Endothelial cell of umbilical vein (primary cell): ENCODE data around the gene TTN. TPM values are rescaled to one million over a fixed set of nuclear protein-coding genes. Genes with fewer than 3 reads are reported as not detected.

Source experiments
- BruUV-seq: library from RNA; stranded (reverse); fragments of 400-500 nt; replicated peaks from 2 replicates; lab custom pipeline; 2021; lab: Mats Ljungman, UMichigan
- CTCF ChIA-PET: fragments of 300-600, 350-600 bp; sonication (Branson Sonifier 250); formaldehyde crosslinking; loops from one replicate; lab custom pipeline; 2021; ENCODE audit warnings: antibody characterized with exemption, inconsistent platforms; lab: Charles Lee
- POLR2A ChIA-PET: fragments of 300-600, 350-600 bp; sonication (Branson Sonifier 250); formaldehyde crosslinking; loops from one replicate; lab custom pipeline; 2021; ENCODE audit warnings: antibody characterized with exemption, inconsistent platforms; lab: Charles Lee
- DNase-seq: peaks from one replicate; pipeline ENCODE4 v3.0.0-alpha.2; 2011; ENCODE audit warnings: low read depth, low spot score
- FAIRE-seq: peaks from 2 replicates; lab custom pipeline; 2011; peaks lifted over from hg19 to GRCh38; lab: Jason Lieb, UNC
- H2AFZ ChIP-seq: 2 replicates; pipeline ENCODE4 v1.6.0; 2012; ENCODE audit warnings: low read depth, low read length, control low read depth, inconsistent platforms
- H3K27ac ChIP-seq: 2 replicates; pipeline ENCODE4 v1.5.1; 2011; ENCODE audit warnings: low read depth, mild to moderate bottlenecking, control low read depth, low read length, moderate library complexity; ENCODE audit not compliant: insufficient read depth
- H3K27me3 ChIP-seq, 2 experiments: 2 replicates each; pipeline versions ENCODE4 v1.6.0 to v1.6.1; 2011; ENCODE audit warnings: low read length in 2 of 2, mixed read lengths in 1 of 2; ENCODE audit not compliant: control insufficient read depth in 2 of 2, insufficient read depth in 2 of 2
- H3K36me3 ChIP-seq, 2 experiments: 2 replicates in 1 of 2; 3 replicates in 1 of 2; pipeline ENCODE4 v1.5.1; 2011; ENCODE audit warnings: low read length in 2 of 2, mild to moderate bottlenecking in 1 of 2, moderate library complexity in 1 of 2; ENCODE audit not compliant: control insufficient read depth in 2 of 2, insufficient read depth in 2 of 2; ENCODE audit errors: extremely low read depth in 1 of 2
- H3K4me1 ChIP-seq: 3 replicates; pipeline ENCODE4 v1.5.1; 2011; ENCODE audit warnings: mild to moderate bottlenecking, low read length; ENCODE audit not compliant: control insufficient read depth, insufficient read depth; ENCODE audit errors: extremely low read depth
- H3K4me2 ChIP-seq: 2 replicates; pipeline ENCODE4 v1.6.1; 2011; ENCODE audit warnings: low read length, control low read depth, mixed read lengths; ENCODE audit not compliant: insufficient read depth
- H3K4me3 ChIP-seq, 3 experiments: fragments of 200-600 bp in 1 of 3; sonication (generic), shearing (Covaris generic) in 1 of 3; replicated peaks in 1 of 3; 2 replicates each; pipeline ENCODE4 v1.5.1; 2011 to 2016; ENCODE audit warnings: control low read depth in 3 of 3, low read length in 3 of 3, mild to moderate bottlenecking in 2 of 3, inconsistent platforms in 1 of 3, low read depth in 1 of 3, moderate library complexity in 1 of 3; ENCODE audit not compliant: insufficient read depth in 1 of 3
- H3K79me2 ChIP-seq: 2 replicates; pipeline ENCODE4 v1.6.0; 2012; ENCODE audit warnings: low read length, inconsistent platforms; ENCODE audit not compliant: control insufficient read depth, insufficient read depth
- H3K9ac ChIP-seq: replicated peaks from 2 replicates; pipeline ENCODE3; 2011; ENCODE audit warnings: low read length, control low read depth; ENCODE audit not compliant: insufficient read depth; ENCODE audit errors: extremely low read depth
- H3K9me1 ChIP-seq: replicated peaks from 3 replicates; pipeline ENCODE4 v1.6.0; 2011; ENCODE audit warnings: mild to moderate bottlenecking, low read length; ENCODE audit not compliant: control insufficient read depth, insufficient read depth; ENCODE audit errors: extremely low read depth
- H3K9me3 ChIP-seq: replicated peaks from 2 replicates; pipeline ENCODE4 v1.5.1; 2012; ENCODE audit warnings: low read length, inconsistent platforms; ENCODE audit not compliant: control insufficient read depth, insufficient read depth
- H4K20me1 ChIP-seq: replicated peaks from 2 replicates; pipeline ENCODE3; 2011; ENCODE audit warnings: mild to moderate bottlenecking, low read length; ENCODE audit not compliant: control insufficient read depth, insufficient read depth; ENCODE audit errors: extremely low read depth
- EZH2 ChIP-seq: IDR thresholded peaks from 2 replicates; pipeline ENCODE4 v1.6.1; 2012; ENCODE audit warnings: borderline replicate concordance, low read depth, mild to moderate bottlenecking, moderate library complexity, low read length, inconsistent platforms; ENCODE audit not compliant: severe bottlenecking
- FOS ChIP-seq: IDR thresholded peaks from 2 replicates; pipeline ENCODE4 v1.6.1; 2011; ENCODE audit warnings: mild to moderate bottlenecking, low read length, moderate library complexity, borderline replicate concordance; ENCODE audit not compliant: insufficient read depth
- GATA2 ChIP-seq: IDR thresholded peaks from 2 replicates; pipeline ENCODE4 v1.7.0; 2011; ENCODE audit warnings: low read depth, mild to moderate bottlenecking, moderate library complexity, mixed read lengths, low read length; ENCODE audit not compliant: insufficient read length, insufficient read depth
- JUN ChIP-seq: IDR thresholded peaks from 2 replicates; pipeline ENCODE4 v1.6.1; 2011; ENCODE audit warnings: borderline replicate concordance, low read depth; ENCODE audit not compliant: insufficient read length, insufficient read depth
- MYC ChIP-seq: IDR thresholded peaks from one replicate; pipeline ENCODE4 v1.6.1; 2011; ENCODE audit warnings: mild to moderate bottlenecking, low read depth, low read length
- POLR2A ChIP-seq: IDR thresholded peaks from 2 replicates; pipeline ENCODE4 v1.6.1; 2012; ENCODE audit warnings: low read depth, mild to moderate bottlenecking, control low read depth, low read length
- POLR2AphosphoS5 ChIP-seq: IDR thresholded peaks from 2 replicates; pipeline ENCODE4 v1.6.1; 2012; ENCODE audit warnings: low read depth, mild to moderate bottlenecking, control low read depth, low read length, moderate library complexity; ENCODE audit not compliant: insufficient read depth
- dilution Hi-C: fragments of 300-500 bp; cut with MboI; formaldehyde crosslinking; loops from one replicate; pipeline ENCODE4 v1.15.0; 2019; ENCODE audit warnings: low sequenced_read_pairs; ENCODE audit not compliant: extremely low pct_ligation_motif_present
- intact Hi-C: fragments of 100-400 bp; cut with micrococcal nuclease; formaldehyde crosslinking; loops from one replicate; pipeline ENCODE4 v1.10.0; 2022
- polyA plus RNA-seq, 4 experiments: library from polyadenylated mRNA; depleted of rRNA in 3 of 4; stranded (reverse) in 3 of 4; unstranded in 1 of 4; fragments of >200 nt; gene quantifications; 2 replicates each; pipeline versions ENCODE4 v1.2.1 to v1.2.3, GENCODE V29; 2011 to 2012; ENCODE audit warnings: missing spikeins in 1 of 4
- total RNA-seq: library from RNA; stranded (reverse); gene quantifications from 2 replicates; pipeline ENCODE4 v1.2.3, GENCODE V29; 2021
- TF ChIP-seq, protein P1 (sequence below): IDR thresholded peaks from 2 replicates; pipeline ENCODE4 v1.6.1; 2011; ENCODE audit not compliant: insufficient read depth, insufficient read length
- TF ChIP-seq, protein P2 (sequence below), 2 donors: IDR thresholded peaks; 1 replicate in 1 of 2; 2 replicates in 1 of 2; pipeline ENCODE4 v1.5.1; 2011; ENCODE audit warnings: low read length in 2 of 2, mild to moderate bottlenecking in 2 of 2, moderate library complexity in 2 of 2, control low read depth in 1 of 2, inconsistent platforms in 1 of 2, low read depth in 1 of 2; ENCODE audit not compliant: insufficient read depth in 1 of 2; ENCODE audit errors: extremely low read depth in 1 of 2

The TTN gene
- total and polyA plus RNA-seq, 2 donors (not counting 3 experiments of a cell fraction or from before 2014, with no cell fraction given), result 0.11 to 0.49 TPM

- TF ChIP-seq MYC, result no peak
- TF ChIP-seq POLR2A, result no peak
- no peak for TF ChIP-seq GATA2
- no peak for TF ChIP-seq FOS
- no peak for TF ChIP-seq EZH2
- no peak for TF ChIP-seq JUN
- TF ChIP-seq, protein P1, sequence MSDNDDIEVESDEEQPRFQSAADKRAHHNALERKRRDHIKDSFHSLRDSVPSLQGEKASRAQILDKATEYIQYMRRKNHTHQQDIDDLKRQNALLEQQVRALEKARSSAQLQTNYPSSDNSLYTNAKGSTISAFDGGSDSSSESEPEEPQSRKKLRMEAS, result no peak
- no peak for TF ChIP-seq POLR2AphosphoS5
- TF ChIP-seq, protein P2, sequence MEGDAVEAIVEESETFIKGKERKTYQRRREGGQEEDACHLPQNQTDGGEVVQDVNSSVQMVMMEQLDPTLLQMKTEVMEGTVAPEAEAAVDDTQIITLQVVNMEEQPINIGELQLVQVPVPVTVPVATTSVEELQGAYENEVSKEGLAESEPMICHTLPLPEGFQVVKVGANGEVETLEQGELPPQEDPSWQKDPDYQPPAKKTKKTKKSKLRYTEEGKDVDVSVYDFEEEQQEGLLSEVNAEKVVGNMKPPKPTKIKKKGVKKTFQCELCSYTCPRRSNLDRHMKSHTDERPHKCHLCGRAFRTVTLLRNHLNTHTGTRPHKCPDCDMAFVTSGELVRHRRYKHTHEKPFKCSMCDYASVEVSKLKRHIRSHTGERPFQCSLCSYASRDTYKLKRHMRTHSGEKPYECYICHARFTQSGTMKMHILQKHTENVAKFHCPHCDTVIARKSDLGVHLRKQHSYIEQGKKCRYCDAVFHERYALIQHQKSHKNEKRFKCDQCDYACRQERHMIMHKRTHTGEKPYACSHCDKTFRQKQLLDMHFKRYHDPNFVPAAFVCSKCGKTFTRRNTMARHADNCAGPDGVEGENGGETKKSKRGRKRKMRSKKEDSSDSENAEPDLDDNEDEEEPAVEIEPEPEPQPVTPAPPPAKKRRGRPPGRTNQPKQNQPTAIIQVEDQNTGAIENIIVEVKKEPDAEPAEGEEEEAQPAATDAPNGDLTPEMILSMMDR (IDR thresholded peaks at IDR 0.05; ENCODE audit: extremely low read depth in 1 of 2, insufficient read depth in 1 of 2, low read depth in 1 of 2, low read length in 2 of 2), result no peak
- Histone ChIP-seq H2AFZ (no peak overlapping the region), H3K9ac (no peak overlapping the region), H4K20me1 (no peaks in the 10 kb centered on the region), H3K4me2 (no peak overlapping the region), H3K27ac (no peak overlapping the region), H3K9me3 (no peaks in the 10 kb centered on the region), H3K27me3 (no peaks in the 10 kb centered on the region), H3K4me1 (no peaks in the 10 kb centered on the region), H3K36me3 (no peaks in the 10 kb centered on the region), H3K79me2 (no peaks in the 10 kb centered on the region), H3K4me3 (no peak overlapping the region), H3K9me1 (no peaks in the 10 kb centered on the region)
- dilution Hi-C loops (no loop called here), intact Hi-C loops (no loop called here)
- no TSS peak for BruUV-seq
- POLR2A ChIA-PET, result no interaction called here
- no peak for FAIRE-seq
- CTCF ChIA-PET, result no interaction called here
- DNase-seq, result no peak
These were observed 174.5 kb downstream of the TTN start for GRCh38 chr2:178632729-178633128.
